K562 (cell line): Measurements from ENCODE around the gene CIAO1. TPM values are rescaled to one million over a fixed set of nuclear protein-coding genes. Genes with fewer than 3 reads are reported as not detected.
"Not testable (repeated sequence)": the region's sequence is repeated elsewhere in the genome, so short reads cannot be mapped to it uniquely, and the experiment has no call there.

Experiments
- ATAC-seq: fragments of 200-7000 bp; cut with Tn5 transposase; 3 replicates; pipeline ENCODE4 v1.9.1; 2020; ENCODE audit warnings: moderate library complexity
- BruUV-seq: library from RNA; stranded (reverse); fragments of 400-500 nt; replicated peaks from 2 replicates; lab custom pipeline; 2021; lab: Mats Ljungman, UMichigan
- CTCF ChIA-PET: fragments of 300-600 bp; formaldehyde crosslinking; extraction: SDS; loops from one replicate; lab custom pipeline; 2021; ENCODE audit warnings: low intra/inter-chr PET ratio; lab: Yijun Ruan, JAX
- POLR2A ChIA-PET: fragments of 300-600, 350-650 bp; sonication (Branson Sonifier 250); formaldehyde crosslinking; extraction: SDS; loops from one replicate; lab custom pipeline; 2021; ENCODE audit warnings: antibody characterized with exemption, inconsistent platforms; lab: Yijun Ruan, JAX
- DNase-seq, 4 experiments: peaks; one replicate each; pipeline versions ENCODE4 v3.0.0 to v3.0.0-alpha.2; 2011 to 2018; ENCODE audit warnings: low spot score in 3 of 4, mixed read lengths in 3 of 4; ENCODE audit errors: extremely low read depth in 1 of 4
- FAIRE-seq: peaks from 2 replicates; lab custom pipeline; 2011; peaks lifted over from hg19 to GRCh38; lab: Jason Lieb, UNC
- H2AFZ ChIP-seq: 2 replicates; pipeline ENCODE4 v1.6.0; 2011; ENCODE audit warnings: low read depth, low read length, control low read depth, inconsistent platforms
- H3K27ac ChIP-seq: fragments of 200-600 bp; 3 replicates; pipeline ENCODE4 v1.8.0; 2011; ENCODE audit warnings: low read depth, mild to moderate bottlenecking, control low read depth, inconsistent platforms, low read length, moderate library complexity, mixed read lengths; ENCODE audit errors: extremely low read depth
- H3K27me3 ChIP-seq, 2 experiments: fragments of 300-600 bp in 1 of 2; 2 replicates in 1 of 2; 3 replicates in 1 of 2; pipeline versions ENCODE4 v1.6.0 to v1.8.0; 2011; ENCODE audit warnings: inconsistent platforms in 2 of 2, low read length in 2 of 2, mild to moderate bottlenecking in 1 of 2, mixed read lengths in 1 of 2, moderate library complexity in 1 of 2; ENCODE audit not compliant: control insufficient read depth in 2 of 2, insufficient read depth in 2 of 2
- H3K36me3 ChIP-seq: fragments of 300-600 bp; 3 replicates; pipeline ENCODE4 v1.8.0; 2011; ENCODE audit warnings: mild to moderate bottlenecking, low read length, inconsistent platforms; ENCODE audit not compliant: control insufficient read depth, insufficient read depth
- H3K4me1 ChIP-seq, 2 experiments: fragments of 200-600 bp in 1 of 2; replicated peaks in 1 of 2; 2 replicates in 1 of 2; 3 replicates in 1 of 2; pipeline versions ENCODE4 v1.5.1 to v1.8.0; 2011; ENCODE audit warnings: inconsistent platforms in 2 of 2, low read length in 2 of 2, mild to moderate bottlenecking in 1 of 2, mixed read lengths in 1 of 2, moderate library complexity in 1 of 2; ENCODE audit not compliant: control insufficient read depth in 2 of 2, insufficient read depth in 2 of 2
- H3K4me2 ChIP-seq: 2 replicates; pipeline ENCODE4 v1.6.1; 2011; ENCODE audit warnings: low read length, control low read depth, inconsistent platforms, mixed read lengths; ENCODE audit not compliant: insufficient read depth
- H3K4me3 ChIP-seq: fragments of 200-600 bp; sonication (generic), shearing (Covaris generic); 2 replicates; pipeline ENCODE4 v1.5.1; 2016; ENCODE audit warnings: control low read depth, inconsistent platforms
- H3K79me2 ChIP-seq: fragments of 200-600 bp; 3 replicates; pipeline ENCODE4 v1.8.0; 2011; ENCODE audit warnings: low read length, inconsistent platforms; ENCODE audit not compliant: control insufficient read depth, insufficient read depth
- H3K9ac ChIP-seq, 2 experiments: 2 replicates each; pipeline versions ENCODE4 v1.6.0 to v1.6.1; 2011; ENCODE audit warnings: low read depth in 2 of 2, low read length in 2 of 2, control low read depth in 1 of 2, inconsistent platforms in 1 of 2, mild to moderate bottlenecking in 1 of 2, mixed read lengths in 1 of 2; ENCODE audit not compliant: insufficient read depth in 1 of 2
- H3K9me1 ChIP-seq: one replicate; pipeline ENCODE4 v1.6.0; 2011; ENCODE audit warnings: inconsistent platforms, mild to moderate bottlenecking, low read length, moderate library complexity; ENCODE audit not compliant: control insufficient read depth, insufficient read depth
- H3K9me3 ChIP-seq: replicated peaks from 2 replicates; pipeline ENCODE4 v1.5.1; 2011; ENCODE audit warnings: low read depth, low read length, inconsistent platforms; ENCODE audit not compliant: control insufficient read depth, insufficient read depth
- H4K20me1 ChIP-seq: replicated peaks from 2 replicates; pipeline ENCODE4 v1.6.1; 2011; ENCODE audit warnings: low read length, inconsistent platforms, mixed read lengths; ENCODE audit not compliant: control insufficient read depth, insufficient read depth
- ATF3 ChIP-seq, 2 experiments: fragments of 450-650 bp in 1 of 2; sonication (generic) in 1 of 2; formaldehyde crosslinking in 1 of 2; IDR thresholded peaks in 1 of 2; conservative IDR thresholded peaks in 1 of 2; 2 replicates each; pipeline versions ENCODE4 v1.6.1 to v1.8.1; 2016 to 2023; ENCODE audit warnings: mild to moderate bottlenecking in 2 of 2, moderate library complexity in 2 of 2, inconsistent platforms in 1 of 2, missing genetic modification reagents in 1 of 2
- CBX5 ChIP-seq: IDR thresholded peaks from 2 replicates; pipeline ENCODE4 v1.6.1; 2014; ENCODE audit warnings: low read depth, borderline replicate concordance
- CEBPG ChIP-seq, 3 experiments: fragments of 200-800 bp in 1 of 3; sonication (Bioruptor generic) in 1 of 3; sonication (generic) in 1 of 3; formaldehyde crosslinking in 1 of 3; IDR thresholded peaks in 2 of 3; conservative IDR thresholded peaks in 1 of 3; 2 replicates each; pipeline versions ENCODE4 v1.6.1 to v1.8.0; 2016 to 2022; ENCODE audit warnings: missing compliant biosample characterization in 2 of 3, missing genetic modification characterization in 2 of 3, mild to moderate bottlenecking in 1 of 3, missing genetic modification reagents in 1 of 3
- CUX1 ChIP-seq: fragments of 200-800 bp; sonication (Bioruptor generic); IDR thresholded peaks from 2 replicates; pipeline ENCODE4 v1.6.1; 2016; ENCODE audit warnings: missing genetic modification characterization, missing compliant biosample characterization
- NFE2 ChIP-seq: IDR thresholded peaks from 2 replicates; pipeline ENCODE4 v1.6.1; 2014; ENCODE audit warnings: antibody characterized with exemption, low read depth
- WGBS: fragments of 100-300 bp; shearing (Covaris generic); methylation state at CpG from one replicate; pipeline ENCODE4 v1.1.6; 2016; ENCODE audit warnings: low coverage, mixed read lengths; ENCODE audit not compliant: insufficient coverage; ENCODE audit errors: missing lambda C conversion rate; 5-methylcytosine and 5-hydroxymethylcytosine counted together
- in situ Hi-C: fragments of 300-500 bp; cut with MboI; formaldehyde crosslinking; loops from 4 replicates; pipeline ENCODE4 v1.15.0; 2018; ENCODE audit warnings: inconsistent platforms, mixed read lengths
- intact Hi-C: fragments of 100-400 bp; cut with micrococcal nuclease; formaldehyde crosslinking; loops from 2 replicates; pipeline ENCODE4 v1.14.2; 2022
- polyA plus RNA-seq, 8 experiments: library from polyadenylated mRNA; depleted of rRNA in 4 of 8; stranded (reverse) in 5 of 8; unstranded in 3 of 8; fragments of >200 nt; fragmentation: Nextera tagmentation in 2 of 8; fragmentation: Illumina TruSeq in 1 of 8; extraction: Ambion mirVana in 2 of 8; extraction: Trizol in 1 of 8; gene quantifications; 2 replicates each; pipeline versions ENCODE4 v1.2.1 to v1.2.3, GENCODE V29; 2011 to 2014; ENCODE audit warnings: inconsistent platforms in 1 of 8, missing spikeins in 1 of 8
- total RNA-seq, 7 experiments: library from RNA; depleted of rRNA in 6 of 7; stranded (reverse); fragments of >200 nt in 6 of 7; fragmentation: Illumina TruSeq in 2 of 7; extraction: Trizol in 2 of 7; gene quantifications; 2 replicates each; pipeline versions ENCODE4 v1.2.1 to v1.2.3, GENCODE V29; 2011 to 2021; ENCODE audit warnings: low replicate concordance in 1 of 7

CIAO1 gene
- total and polyA plus RNA-seq, 9 of the 15 experiments (the other 6 are each of a cell fraction or from before 2014, with no cell fraction given): 11.4 to 156 (median 92.8) TPM

DNA sequence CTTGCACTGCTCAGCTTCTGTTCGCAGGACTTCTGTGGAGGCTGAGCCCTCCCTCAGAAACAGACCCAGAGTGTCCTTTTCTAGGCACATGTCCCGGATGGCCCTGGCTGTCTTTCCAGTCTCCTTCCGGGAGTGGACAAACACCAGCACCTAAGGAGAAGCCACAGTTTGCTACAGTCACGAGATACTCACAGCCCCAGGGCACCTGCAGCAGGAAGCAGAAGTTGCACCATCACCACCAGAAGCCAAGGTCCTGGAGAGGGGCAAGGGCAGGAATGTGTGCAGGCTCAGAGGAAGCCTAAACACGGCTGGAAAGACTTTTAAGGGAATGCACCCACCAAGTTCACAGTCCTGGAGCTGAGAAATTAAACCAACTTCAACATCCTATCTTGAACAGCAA lies 25.7 kb downstream of the CIAO1 start (continued):
- no peak for TF ChIP-seq CBX5
- TF ChIP-seq CUX1 (CRISPR knock-in tag): no peak
- TF ChIP-seq NFE2: no peak

- H3K27ac ChIP-seq; H3K27me3 ChIP-seq; BruUV-seq; H3K9me3 ChIP-seq; intact Hi-C loops; H3K9me1 ChIP-seq; H2AFZ ChIP-seq; FAIRE-seq; H4K20me1 ChIP-seq; DNase-seq; in situ Hi-C loops; H3K79me2 ChIP-seq; H3K4me1 ChIP-seq; CTCF ChIA-PET; H3K9ac ChIP-seq; H3K4me3 ChIP-seq; ATAC-seq; H3K4me2 ChIP-seq; TF ChIP-seq ATF3 (CRISPR knock-in tag; conservative IDR thresholded peaks at IDR 0.05); CEBPG (CRISPR knock-in tag; IDR thresholded peaks at IDR 0.05): not testable (repeated sequence)
- TF ChIP-seq ATF3 (IDR thresholded peaks at IDR 0.05): peak; percentile 50; the same call in 1 of the 2 replicates
- peak in 1 of 2 experiments; percentile 42; a peak in 1 of 4 replicates for TF ChIP-seq CEBPG (tag; conservative IDR thresholded peaks at IDR 0.05 in 1 of 2, IDR thresholded peaks at IDR 0.05 in 1 of 2)
- H3K36me3 ChIP-seq: peaks cover 98% of the 10 kb centered on the region
- POLR2A ChIA-PET: interaction anchor here (0.6 to 2.1 kb wide), 4 partner anchors 11 to 96 kb away, joined by 3 to 8 read pairs (median 5); partner anchors contain the start of gene SNRNP200
- WGBS: 93% methylated on average over 8 of the region's 8 CpGs
These were observed 28.2 kb downstream of the CIAO1 start for GRCh38 chr2:96294271-96294670.
